ENCODE measurements around the gene C16orf92. TPM values are rescaled to one million over a fixed set of nuclear protein-coding genes. Genes with fewer than 3 reads are reported as not detected.
A peak's percentile ranks its signal among the peaks of the same experiment; 100 is the strongest.

C16orf92 gene
- total and polyA plus RNA-seq, 2 of the 13 experiments (the other 11 are each of a cell fraction or from before 2014, with no cell fraction given) = not detected

GRCh38 chr16:30032083-30032819 is 9.3 kb downstream of the C16orf92 start (continued):
- TF ChIP-seq ZBTB34 (CRISPR knock-in tag; IDR thresholded peaks at IDR 0.05) (0 out of 2 replicates have a peak, but pooled peaks have one; percentile 33), ZFX (CRISPR knock-in tag; IDR thresholded peaks at IDR 0.05; ENCODE audit: low read depth) (0 out of 2 replicates have a peak, but pooled peaks have one; percentile 30), ZNF24 (IDR thresholded peaks at IDR 0.05) (no peak), PITX1 (CRISPR knock-in tag; IDR thresholded peaks at IDR 0.05) (peak; percentile 63; the same call in 1 of the 2 replicates), MIXL1 (CRISPR knock-in tag; IDR thresholded peaks at IDR 0.05) (0 out of 2 replicates have a peak, but pooled peaks have one; percentile 40), MYNN (CRISPR knock-in tag; IDR thresholded peaks at IDR 0.05; ENCODE audit: low read depth) (0 out of 2 replicates have a peak, but pooled peaks have one; percentile 71), RBM39 (IDR thresholded peaks at IDR 0.05; ENCODE audit: low read depth, low read length, poor library complexity, severe bottlenecking) (no peak), ZNF580 (CRISPR knock-in tag; IDR thresholded peaks at IDR 0.05; ENCODE audit: borderline replicate concordance, low read depth) (peak; percentile 19; the same call in 1 of the 2 replicates), PHF5A (CRISPR knock-in tag; IDR thresholded peaks at IDR 0.05; ENCODE audit: low read depth, unreplicated experiment) (peak; percentile 38), ELF1 (CRISPR knock-in tag; IDR thresholded peaks at IDR 0.05) (peak; percentile 31; the same call in 1 of the 2 replicates), ZNF34 (CRISPR knock-in tag; IDR thresholded peaks at IDR 0.05; ENCODE audit: borderline replicate concordance) (no peak), AHDC1 (CRISPR knock-in tag; IDR thresholded peaks at IDR 0.05; ENCODE audit: borderline replicate concordance) (no peak), PHF8 (CRISPR knock-in tag; IDR thresholded peaks at IDR 0.05) (no peak), ZNF687 (CRISPR knock-in tag; IDR thresholded peaks at IDR 0.05) (0 out of 2 replicates have a peak, but pooled peaks have one; percentile 7)
